Heart left ventricle (tissue), 13 donors: ENCODE measurements around the gene C1orf105.
"Not testable (repeated sequence)": the region's sequence is repeated elsewhere in the genome, so short reads cannot be mapped to it uniquely, and the experiment has no call there.

ENCODE experiments used
- POLR2A ChIP-seq, 2 donors: fragments of 450-650 bp; IDR thresholded peaks; one replicate each; pipeline ENCODE4 v1.6.1; 2017; ENCODE audit warnings: antibody characterized with exemption in 2 of 2, mild to moderate bottlenecking in 2 of 2, moderate library complexity in 2 of 2
- TF ChIP-seq, protein P1 (sequence below), 12 donors: fragments of 200-600 bp; sonication (generic) in 4 of 12; IDR thresholded peaks; one replicate each; pipeline versions ENCODE4 v1.5.0 to v1.8.0; 2018 to 2022; ENCODE audit warnings: antibody characterized with exemption in 12 of 12, mild to moderate bottlenecking in 5 of 12
- donor health status: ischemic (EF 13 %, LVEDD 7.1; RV severe dilation, severe dysfunction).
- donor health status: DM: no; HTN: yes; CAD: no.
- donor health status: DM: no; HTN: no; CAD: no.
- donor health status: ischemic (EF 25% LVEDD 6.9; RV normal size, moderate dysfunction).
- donor health status: ischemic (EF 25% LVEDD 5.7; RV mildly dilated, moderate dysfunction).
- donor health status: ischemic (EF 35%, LVEDD 5.7; RV mildly dilated, moderate dysfunction).
- donor health status: nonischemic (EF 11% LVEDD 7.7; RV severe dilation, severe dysfunction).
- donor health status: DM: yes; HTN: yes; CAD: no.
- donor health status: PGD.
- donor health status: ischemic (EF 29% LVEDD 5.4; RV normal size, mild dysfunction).
- donor health status: nonischemic (EF 23%, LVEDD 6.1; RV moderate dilation, normal function).

GRCh38 chr1:172437183-172437582, 16.7 kb downstream of the C1orf105 start:
- TF ChIP-seq, protein P1, sequence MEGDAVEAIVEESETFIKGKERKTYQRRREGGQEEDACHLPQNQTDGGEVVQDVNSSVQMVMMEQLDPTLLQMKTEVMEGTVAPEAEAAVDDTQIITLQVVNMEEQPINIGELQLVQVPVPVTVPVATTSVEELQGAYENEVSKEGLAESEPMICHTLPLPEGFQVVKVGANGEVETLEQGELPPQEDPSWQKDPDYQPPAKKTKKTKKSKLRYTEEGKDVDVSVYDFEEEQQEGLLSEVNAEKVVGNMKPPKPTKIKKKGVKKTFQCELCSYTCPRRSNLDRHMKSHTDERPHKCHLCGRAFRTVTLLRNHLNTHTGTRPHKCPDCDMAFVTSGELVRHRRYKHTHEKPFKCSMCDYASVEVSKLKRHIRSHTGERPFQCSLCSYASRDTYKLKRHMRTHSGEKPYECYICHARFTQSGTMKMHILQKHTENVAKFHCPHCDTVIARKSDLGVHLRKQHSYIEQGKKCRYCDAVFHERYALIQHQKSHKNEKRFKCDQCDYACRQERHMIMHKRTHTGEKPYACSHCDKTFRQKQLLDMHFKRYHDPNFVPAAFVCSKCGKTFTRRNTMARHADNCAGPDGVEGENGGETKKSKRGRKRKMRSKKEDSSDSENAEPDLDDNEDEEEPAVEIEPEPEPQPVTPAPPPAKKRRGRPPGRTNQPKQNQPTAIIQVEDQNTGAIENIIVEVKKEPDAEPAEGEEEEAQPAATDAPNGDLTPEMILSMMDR (IDR thresholded peaks at IDR 0.05), result not testable (repeated sequence)
- not testable (repeated sequence) for TF ChIP-seq POLR2A (IDR thresholded peaks at IDR 0.05)
